ENCODE data around the gene PPTC7. TPM values are rescaled to one million over a fixed set of nuclear protein-coding genes. Genes with fewer than 3 reads are reported as not detected.

PPTC7 gene
- total and polyA plus RNA-seq, 10 of the 15 experiments (the other 5 are each of a cell fraction or from before 2014, with no cell fraction given), result 4.0 to 69.6 (median 12.3) TPM

- no peak for TF ChIP-seq ZBTB40 (IDR thresholded peaks at IDR 0.05; ENCODE audit: borderline replicate concordance)
- TF ChIP-seq SUZ12 (IDR thresholded peaks at IDR 0.05; ENCODE audit: unreplicated experiment), result no peak
- peak; percentile 81; the same call in 1 of the 2 replicates for TF ChIP-seq LARP7 (IDR thresholded peaks at IDR 0.05)
- TF ChIP-seq JUNB (IDR thresholded peaks at IDR 0.05), result no peak
- TF ChIP-seq MLLT1 (IDR thresholded peaks at IDR 0.05), result 0 out of 2 replicates have a peak, but pooled peaks have one; percentile 37
- no peak for TF ChIP-seq BCL3 (IDR thresholded peaks at IDR 0.05; ENCODE audit: borderline replicate concordance, insufficient read depth, low read depth, low read length, poor library complexity, severe bottlenecking)
- no peak for TF ChIP-seq RAD51 (IDR thresholded peaks at IDR 0.05)
- TF ChIP-seq KDM1A (IDR thresholded peaks at IDR 0.05; ENCODE audit: borderline replicate concordance), result no peak
- TF ChIP-seq SUPT20H (IDR thresholded peaks at IDR 0.05; ENCODE audit: borderline replicate concordance, control insufficient read depth, low read depth, low read length), result no peak
- peak; percentile 78 for TF ChIP-seq SIN3A (IDR thresholded peaks at IDR 0.05; ENCODE audit: low read depth, low read length)
- no peak for TF ChIP-seq MYC (IDR thresholded peaks at IDR 0.05; ENCODE audit: insufficient read depth, insufficient read length, insufficient replicate concordance, low read length, severe bottlenecking)
- peak; percentile 97 for TF ChIP-seq NKRF (conservative IDR thresholded peaks at IDR 0.05)
- no peak for TF ChIP-seq ZNF217 (IDR thresholded peaks at IDR 0.05)
- TF ChIP-seq MYB (IDR thresholded peaks at IDR 0.05; ENCODE audit: borderline replicate concordance, low read depth, low read length), result no peak
- TF ChIP-seq CEBPB (IDR thresholded peaks at IDR 0.05; ENCODE audit: borderline replicate concordance in 1 of 2, low read depth in 2 of 2, low read length in 2 of 2), result no peak
- TF ChIP-seq BHLHE40 (IDR thresholded peaks at IDR 0.05; ENCODE audit: borderline replicate concordance in 1 of 2, low read depth in 2 of 2, low read length in 1 of 2), result peak in 1 of 2 experiments; percentile 39; a peak in 1 of 4 replicates
- no peak for TF ChIP-seq E2F4 (IDR thresholded peaks at IDR 0.05; ENCODE audit: low read depth, low read length)
Observed at GRCh38 chr12:110613771-110614684, 30.9 kb upstream of the PPTC7 start, which contains the start of gene TCTN1 (continued).

Data from GM12878 (cell line).